ENCODE data around the gene CHAF1A. TPM values are rescaled to one million over a fixed set of nuclear protein-coding genes. Genes with fewer than 3 reads are reported as not detected.
A peak's percentile ranks its signal among the peaks of the same experiment; 100 is the strongest.

Gene CHAF1A
- total RNA-seq, 2 donors from 2014 or later, result 67.9 to 96.7 TPM

DNA sequence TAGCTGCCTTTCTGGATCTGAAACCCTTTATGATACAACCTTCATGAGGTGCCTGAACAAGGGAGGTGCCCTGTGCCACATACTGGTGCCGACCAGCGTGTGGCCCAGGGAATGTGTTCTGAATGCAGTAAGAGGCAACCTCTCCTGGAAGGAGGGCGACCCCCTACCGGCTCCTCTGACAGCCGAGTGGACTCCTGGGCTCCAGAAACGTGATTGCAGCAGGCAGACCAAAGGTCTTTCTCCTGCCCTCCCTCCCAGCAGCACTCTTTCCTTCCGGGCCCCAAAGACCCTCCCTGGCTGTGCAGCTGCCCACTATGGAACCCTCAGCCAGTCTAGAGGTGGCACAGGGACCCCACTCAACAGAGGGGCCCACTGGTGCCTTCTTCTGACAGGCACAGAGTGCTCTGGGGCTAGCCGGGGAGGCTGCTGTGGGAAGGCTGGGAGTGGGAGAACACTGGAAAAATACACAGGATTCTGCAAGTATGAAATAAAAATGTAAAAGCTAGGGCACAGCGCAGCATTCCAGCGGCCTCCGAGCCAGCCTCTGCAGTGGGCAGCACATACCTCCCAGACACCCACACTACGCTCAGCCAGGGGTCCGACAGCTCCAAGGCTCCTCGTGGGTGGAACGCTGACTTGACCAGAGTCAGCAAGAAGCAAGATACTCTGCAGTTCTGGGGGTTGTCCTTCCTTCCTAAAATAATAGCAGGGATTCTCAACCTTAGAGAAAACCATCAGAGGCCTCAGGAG lies 17.0 kb upstream of the CHAF1A start:
- no peaks in the 10 kb centered on the region for H3K9me3 Mint-ChIP-seq
- no peaks in the 10 kb centered on the region for H3K27me3 Mint-ChIP-seq
- no peak for ATAC-seq (replicated peaks)
- peaks cover 19% of the 10 kb centered on the region for H3K4me1 Mint-ChIP-seq
- H3K4me3 Mint-ChIP-seq, result no peak overlapping the region
- no peak overlapping the region for H3K27ac Mint-ChIP-seq
- H3K36me3 Mint-ChIP-seq (ENCODE audit: low read depth), result peaks cover 49% of the 10 kb centered on the region

DNA sequence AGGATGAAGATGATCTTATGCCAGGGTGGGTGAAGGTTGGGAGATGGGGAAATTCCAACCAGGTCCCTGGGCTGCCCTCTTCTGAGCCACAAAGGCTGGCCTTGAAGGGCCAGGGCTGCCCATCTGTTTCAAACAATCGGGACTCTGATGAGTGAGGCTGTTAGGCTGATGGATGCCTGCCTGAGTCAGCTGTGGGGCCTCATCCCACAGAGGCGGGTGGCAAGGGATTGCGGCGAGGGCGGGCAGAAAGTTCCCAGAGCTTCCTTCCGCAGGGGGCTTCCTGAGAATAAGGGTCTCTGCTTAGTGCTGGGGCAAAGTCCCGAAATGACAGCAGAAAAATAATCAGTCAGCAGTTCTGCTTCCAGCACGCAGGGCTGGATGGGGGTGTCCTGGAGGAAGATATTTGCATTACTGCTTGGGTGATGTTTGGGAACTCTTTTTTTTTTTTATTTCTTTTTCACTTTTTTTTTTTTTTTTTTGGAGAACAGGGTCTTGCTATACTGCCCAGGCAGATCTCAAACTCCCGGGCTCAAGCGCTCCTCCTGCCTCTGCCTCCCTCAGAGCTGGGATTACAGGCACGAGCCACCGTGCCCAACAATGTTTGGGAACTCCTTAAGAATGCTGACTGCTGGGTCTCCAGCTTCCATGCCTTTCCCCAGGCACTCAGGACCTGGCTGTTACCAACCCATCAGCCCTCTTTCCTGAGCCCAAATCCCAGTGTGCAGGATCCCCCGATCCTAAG lies 16.2 kb upstream of the CHAF1A start:
- H3K36me3 Mint-ChIP-seq (ENCODE audit: low read depth), result peaks cover 51% of the 10 kb centered on the region

DNA sequence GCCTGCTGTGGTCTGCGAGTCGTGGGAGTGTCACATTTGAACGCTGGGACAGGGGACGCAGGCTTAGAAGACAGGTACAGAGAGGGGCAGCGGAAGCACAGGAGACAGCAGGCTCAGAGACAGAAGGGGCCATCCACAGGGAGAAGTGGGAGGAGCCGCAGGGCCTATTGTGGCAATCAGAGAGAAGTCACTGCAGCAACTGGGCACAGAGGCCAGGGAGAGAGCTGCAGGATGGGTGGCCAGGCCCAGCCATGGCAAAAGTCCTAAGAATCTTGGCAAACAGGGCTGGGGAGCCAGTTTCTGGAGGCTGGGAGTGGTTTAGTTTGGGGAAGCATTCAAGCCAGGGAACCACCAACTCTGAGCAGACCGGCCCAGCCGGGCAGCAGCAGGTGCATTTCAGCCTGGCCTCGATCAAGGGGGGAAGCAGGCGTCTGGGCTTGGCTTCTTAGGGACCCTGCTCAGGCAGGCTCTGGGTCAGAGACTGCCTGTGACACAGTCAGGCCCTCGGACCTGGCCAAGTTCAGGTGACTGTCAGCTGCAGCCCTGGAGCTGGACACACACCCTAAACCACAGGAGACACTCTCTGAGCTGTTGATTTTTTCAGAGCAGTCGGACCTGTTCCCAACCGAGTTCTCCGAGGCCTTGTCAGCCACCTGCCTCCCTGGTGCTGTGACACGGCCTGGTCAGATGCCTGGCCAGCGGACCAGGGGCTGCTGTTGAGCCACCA lies 13.9 kb upstream of the CHAF1A start:
- no peak overlapping the region for H3K4me3 Mint-ChIP-seq
- peaks cover 58% of the 10 kb centered on the region for H3K36me3 Mint-ChIP-seq (ENCODE audit: low read depth)
- H3K4me1 Mint-ChIP-seq, result peaks cover 10% of the 10 kb centered on the region
- no peak for ATAC-seq (replicated peaks)
- H3K27me3 Mint-ChIP-seq, result no peaks in the 10 kb centered on the region
- H3K9me3 Mint-ChIP-seq, result no peaks in the 10 kb centered on the region
- H3K27ac Mint-ChIP-seq, result peak overlapping the region; percentile 80

More for the DNA sequence above, 16.2 kb upstream of the CHAF1A start:
- Mint-ChIP-seq H3K9me3 (no peaks in the 10 kb centered on the region), H3K4me1 (peaks cover 16% of the 10 kb centered on the region), H3K4me3 (no peak overlapping the region), H3K27me3 (no peaks in the 10 kb centered on the region), H3K27ac (no peak overlapping the region)
- no peak for ATAC-seq (replicated peaks)

DNA sequence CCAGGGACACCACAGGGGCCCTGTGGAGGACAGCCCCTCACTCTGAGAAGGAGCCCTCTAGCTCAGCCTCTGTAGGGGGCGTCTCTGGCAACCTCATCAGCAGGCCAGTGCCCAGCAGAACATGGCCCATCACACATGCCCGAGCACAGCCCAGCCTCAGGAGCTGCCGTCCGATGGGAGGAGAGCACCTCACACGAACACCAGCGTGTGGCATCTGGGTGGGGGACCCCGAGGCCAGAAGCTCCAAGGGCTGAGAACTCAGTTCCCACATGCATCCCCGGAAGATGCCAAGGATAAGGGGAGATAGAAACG lies 13.4 kb upstream of the CHAF1A start:
- no peaks in the 10 kb centered on the region for H3K9me3 Mint-ChIP-seq
- peaks cover 56% of the 10 kb centered on the region for H3K36me3 Mint-ChIP-seq (ENCODE audit: low read depth)
- peak overlapping the region; percentile 80 for H3K27ac Mint-ChIP-seq
- H3K4me1 Mint-ChIP-seq, result peaks cover 12% of the 10 kb centered on the region
- H3K27me3 Mint-ChIP-seq, result no peaks in the 10 kb centered on the region
- ATAC-seq (replicated peaks), result no peak
- no peak overlapping the region for H3K4me3 Mint-ChIP-seq

DNA sequence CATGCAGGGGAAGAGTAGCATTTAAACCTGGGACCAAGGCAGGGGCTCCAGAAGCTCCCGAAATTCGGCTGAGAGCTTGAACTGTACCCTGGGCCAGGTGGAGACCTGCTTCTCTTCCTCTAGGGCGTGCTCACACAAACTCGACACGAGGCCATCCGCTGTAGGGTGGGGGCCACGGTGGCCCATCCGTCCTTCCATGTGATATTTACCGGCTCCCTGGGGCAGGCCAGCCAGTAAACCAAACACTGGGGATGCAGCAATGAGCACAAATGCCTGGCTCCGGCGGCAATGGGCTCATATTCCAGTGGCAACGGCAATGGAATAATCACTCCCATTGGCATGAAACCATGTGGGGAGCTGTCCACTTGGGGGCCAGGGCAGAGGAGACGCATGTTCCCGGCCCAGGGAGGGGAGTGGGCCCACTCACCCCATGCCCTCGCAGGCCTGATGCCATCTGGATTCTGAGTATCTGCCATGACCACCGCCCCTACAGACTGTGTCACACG lies 12.9 kb upstream of the CHAF1A start:
- H3K27ac Mint-ChIP-seq, result peak overlapping the region; percentile 80
- H3K4me1 Mint-ChIP-seq, result peaks cover 18% of the 10 kb centered on the region
- peaks cover 61% of the 10 kb centered on the region for H3K36me3 Mint-ChIP-seq (ENCODE audit: low read depth)
- no peaks in the 10 kb centered on the region for H3K9me3 Mint-ChIP-seq
- H3K4me3 Mint-ChIP-seq, result no peak overlapping the region
- H3K27me3 Mint-ChIP-seq, result no peaks in the 10 kb centered on the region
- no peak for ATAC-seq (replicated peaks)

DNA sequence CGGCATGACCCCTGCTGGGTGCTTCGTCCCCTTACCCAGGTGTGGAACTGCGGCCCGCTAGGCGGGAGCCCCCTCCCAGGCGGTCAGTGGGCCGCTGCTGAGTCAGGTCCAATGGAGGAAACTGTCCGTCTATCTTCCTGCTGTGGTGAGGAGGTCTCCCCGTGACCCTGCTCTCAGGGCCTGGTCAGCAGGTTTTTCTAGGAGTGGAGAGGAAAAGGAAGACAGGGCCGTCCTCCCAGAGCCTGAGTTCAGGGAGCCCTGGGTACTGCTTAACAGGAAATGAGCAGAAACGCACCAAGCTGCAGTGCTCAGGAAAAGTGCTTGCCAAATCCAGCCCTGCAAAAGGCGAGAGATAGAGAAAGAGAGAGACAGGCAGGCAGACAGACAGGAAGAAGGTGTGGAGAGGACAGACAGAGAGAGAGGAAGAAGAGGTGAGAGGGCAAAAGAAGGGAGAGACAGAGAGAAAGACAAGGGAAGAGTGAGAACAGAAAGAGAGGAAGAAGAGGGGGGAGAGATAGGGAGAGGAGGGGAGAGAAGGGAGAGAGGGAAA lies 12.3 kb upstream of the CHAF1A start:
- H3K4me3 Mint-ChIP-seq, result peak overlapping the region; percentile 15
- peaks cover 23% of the 10 kb centered on the region for H3K4me1 Mint-ChIP-seq

DNA sequence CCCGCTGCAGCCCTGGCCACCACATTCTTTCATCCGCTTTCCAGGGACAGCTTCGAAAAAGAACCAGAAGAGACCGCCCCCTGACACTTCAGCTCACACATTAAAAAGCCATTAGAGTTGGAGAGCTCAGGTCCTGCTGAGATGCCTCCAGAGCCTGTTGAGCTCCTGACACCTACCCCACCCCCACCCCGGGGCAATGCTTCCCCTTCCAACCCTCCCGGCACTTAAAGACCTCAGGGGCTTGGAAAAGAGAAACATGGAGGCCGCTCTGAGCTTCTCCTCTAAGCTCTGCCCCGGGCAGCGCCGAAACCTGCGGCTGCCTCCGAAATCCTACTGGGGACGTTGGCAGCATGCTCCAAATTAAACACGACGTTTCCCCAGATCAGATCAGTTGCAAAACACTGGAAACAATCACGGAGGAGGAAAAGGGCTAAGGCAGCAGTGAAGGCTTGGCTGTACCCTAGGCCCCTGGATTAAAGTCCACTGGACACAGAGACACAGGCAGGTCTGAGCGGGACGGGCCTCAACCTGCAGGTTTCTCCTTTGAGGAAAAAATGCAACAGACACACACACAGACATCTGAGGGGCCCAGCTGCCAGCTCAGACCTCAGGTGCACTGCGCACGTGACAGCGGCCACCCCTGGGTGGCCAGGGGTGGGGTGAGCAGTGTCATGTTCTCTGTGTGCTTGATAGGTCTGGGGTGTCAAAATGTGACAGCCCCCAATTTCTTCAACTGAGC lies 11.7 kb upstream of the CHAF1A start:
- Mint-ChIP-seq H3K27ac (peak overlapping the region; percentile 80), H3K27me3 (no peaks in the 10 kb centered on the region), H3K36me3 (ENCODE audit: low read depth) (peaks cover 64% of the 10 kb centered on the region), H3K4me3 (peak overlapping the region; percentile 15), H3K4me1 (peaks cover 23% of the 10 kb centered on the region), H3K9me3 (no peaks in the 10 kb centered on the region)
- ATAC-seq (replicated peaks), result no peak

More for the DNA sequence above, 12.3 kb upstream of the CHAF1A start:
- Mint-ChIP-seq H3K27ac (peak overlapping the region; percentile 80), H3K9me3 (no peaks in the 10 kb centered on the region), H3K27me3 (no peaks in the 10 kb centered on the region), H3K36me3 (ENCODE audit: low read depth) (peaks cover 64% of the 10 kb centered on the region)
- ATAC-seq (replicated peaks), result no peak

DNA sequence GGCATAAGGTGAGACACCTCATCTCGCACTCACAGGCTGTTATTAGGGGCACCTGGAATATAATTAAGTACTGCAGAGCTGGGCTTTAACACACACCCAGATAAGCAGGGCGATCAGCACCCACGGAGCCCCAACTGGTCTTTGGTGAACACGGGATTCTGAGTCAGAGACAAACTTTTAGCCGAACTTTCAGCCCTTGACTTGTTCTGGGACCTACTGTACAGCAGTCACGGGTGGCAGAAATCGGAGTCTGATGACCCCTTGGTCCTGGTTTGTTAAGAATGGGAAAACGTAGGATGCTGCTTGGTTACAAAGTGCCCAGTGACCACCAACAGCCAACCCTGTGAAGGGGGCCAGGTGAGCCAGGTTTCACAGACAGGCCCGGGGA lies 11.1 kb upstream of the CHAF1A start:
- ATAC-seq (replicated peaks), result no peak
- H3K4me1 Mint-ChIP-seq, result peaks cover 23% of the 10 kb centered on the region
- no peaks in the 10 kb centered on the region for H3K27me3 Mint-ChIP-seq
- peak overlapping the region; percentile 80 for H3K27ac Mint-ChIP-seq
- no peak overlapping the region for H3K4me3 Mint-ChIP-seq
- H3K36me3 Mint-ChIP-seq (ENCODE audit: low read depth), result peaks cover 65% of the 10 kb centered on the region
- H3K9me3 Mint-ChIP-seq, result no peaks in the 10 kb centered on the region

DNA sequence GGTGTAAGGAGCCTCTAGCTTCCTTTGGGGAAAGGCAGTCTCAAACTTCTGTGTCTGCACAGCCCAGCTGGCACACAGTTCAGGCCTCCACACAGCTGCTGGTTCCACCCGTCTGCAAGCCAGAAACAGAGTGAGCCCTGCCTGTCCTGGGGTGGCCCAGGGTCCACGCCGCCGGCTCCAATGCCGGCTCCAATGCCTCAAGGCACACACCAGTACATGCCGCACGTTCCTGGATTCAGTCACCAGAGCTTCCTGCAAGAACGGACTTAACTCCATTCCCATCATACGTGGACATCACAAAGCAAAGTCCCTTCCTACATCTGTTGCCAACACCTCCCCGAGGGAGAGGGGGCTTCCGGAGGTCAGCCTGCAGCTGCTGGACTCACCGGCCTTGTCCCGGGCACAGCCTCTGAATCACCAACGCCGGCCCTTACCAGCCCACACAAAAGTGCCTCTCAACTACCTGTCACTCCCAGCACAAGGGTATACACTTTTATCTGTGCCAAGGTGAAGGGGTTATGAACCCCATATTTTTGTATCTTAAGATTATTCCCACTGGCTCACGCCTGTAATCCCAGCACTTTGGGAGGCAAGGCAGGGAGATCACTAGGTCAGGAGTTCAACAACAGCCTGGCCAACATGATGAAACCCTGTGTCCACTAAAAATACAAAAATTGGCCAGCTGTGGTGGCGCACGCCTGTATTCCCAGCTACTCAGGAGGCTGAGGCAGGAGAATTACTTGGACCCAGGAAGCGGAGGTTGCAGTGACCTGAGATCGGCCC lies 10.5 kb upstream of the CHAF1A start:
- H3K36me3 Mint-ChIP-seq (ENCODE audit: low read depth), result peaks cover 71% of the 10 kb centered on the region
- no peak for ATAC-seq (replicated peaks)

DNA sequence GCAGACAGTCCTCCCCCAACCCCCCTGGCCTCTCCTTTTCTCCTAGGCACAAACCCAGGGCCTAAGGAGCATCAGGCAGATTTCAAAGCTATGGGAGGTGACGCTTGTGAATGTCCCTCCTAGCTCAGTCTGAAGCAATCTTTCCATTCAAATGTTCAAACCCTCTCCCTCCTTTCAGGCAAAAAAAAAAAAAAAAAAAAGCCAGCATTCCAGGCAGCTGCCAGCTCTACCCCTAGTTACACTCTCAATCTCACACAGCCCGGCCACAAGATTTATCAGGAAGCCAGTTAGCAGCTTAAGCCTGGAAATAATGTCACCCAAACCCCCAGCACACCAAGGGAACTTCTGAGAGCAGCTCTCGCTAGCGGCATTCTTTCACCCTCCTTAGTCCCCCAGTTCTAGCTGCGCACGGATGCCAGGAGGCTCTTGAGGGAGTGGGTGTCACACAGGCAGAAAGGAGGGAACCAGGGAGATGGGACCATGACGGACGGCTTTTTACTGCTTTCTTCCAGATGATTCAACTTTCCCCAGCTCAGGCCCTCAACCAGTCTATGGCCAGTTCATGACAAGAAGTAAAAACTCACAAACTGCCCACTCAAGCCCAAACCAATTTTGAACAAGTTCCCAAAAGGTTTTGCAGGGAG lies 8.4 kb upstream of the CHAF1A start:
- Mint-ChIP-seq H3K36me3 (ENCODE audit: low read depth) (peaks cover 74% of the 10 kb centered on the region), H3K9me3 (no peaks in the 10 kb centered on the region), H3K4me3 (peak overlapping the region; percentile 12), H3K27me3 (no peaks in the 10 kb centered on the region), H3K27ac (peak overlapping the region; percentile 83), H3K4me1 (peaks cover 30% of the 10 kb centered on the region)
- ATAC-seq (replicated peaks), result no peak

More for the DNA sequence above, 10.5 kb upstream of the CHAF1A start:
- H3K27ac Mint-ChIP-seq, result no peak overlapping the region
- H3K27me3 Mint-ChIP-seq, result no peaks in the 10 kb centered on the region
- H3K4me3 Mint-ChIP-seq, result no peak overlapping the region
- no peaks in the 10 kb centered on the region for H3K9me3 Mint-ChIP-seq
- peaks cover 28% of the 10 kb centered on the region for H3K4me1 Mint-ChIP-seq

DNA sequence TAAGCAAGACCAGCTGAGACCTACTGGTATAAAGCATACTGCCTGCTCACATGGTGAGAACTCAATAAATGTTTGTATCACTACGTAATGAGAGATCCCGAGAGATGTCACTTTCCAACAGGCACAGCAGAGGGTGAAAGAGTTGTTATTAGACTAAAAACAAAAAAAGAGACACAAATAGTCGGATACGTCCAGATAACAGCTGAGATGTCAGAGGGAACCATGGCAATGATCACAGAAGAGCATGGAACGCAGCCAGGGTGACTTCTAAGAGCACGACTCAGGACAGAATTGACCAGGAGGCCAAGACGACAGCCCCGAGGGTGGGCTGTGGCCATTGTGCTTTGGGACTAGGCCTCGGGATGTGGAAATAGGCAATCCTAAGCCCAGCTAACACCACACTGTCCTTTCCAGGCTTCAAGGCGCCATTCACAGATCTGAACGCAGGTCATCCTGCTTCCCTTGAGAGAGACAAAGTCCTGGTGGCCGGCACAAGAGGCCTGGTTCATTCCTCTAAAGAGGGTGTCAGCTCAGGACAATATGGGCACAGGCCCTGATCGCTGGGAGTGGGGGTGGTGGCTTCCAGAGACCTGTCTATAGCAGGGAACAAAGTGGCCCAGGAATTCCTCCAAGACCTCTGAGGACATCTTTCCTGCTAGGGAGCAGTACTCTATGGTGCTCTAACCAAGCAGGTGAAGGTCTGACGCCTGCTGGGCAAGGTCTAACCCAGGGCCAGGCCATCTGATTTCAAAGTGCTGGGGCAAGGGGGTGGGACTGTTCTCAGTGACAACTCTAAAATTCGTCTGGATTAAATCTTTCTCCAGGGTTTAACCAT lies 5.3 kb upstream of the CHAF1A start:
- Mint-ChIP-seq H3K36me3 (ENCODE audit: low read depth) (peaks cover 65% of the 10 kb centered on the region), H3K4me1 (peaks cover 31% of the 10 kb centered on the region), H3K9me3 (no peaks in the 10 kb centered on the region), H3K4me3 (peak overlapping the region; percentile 59), H3K27ac (peak overlapping the region; percentile 65), H3K27me3 (no peaks in the 10 kb centered on the region)
- ATAC-seq (replicated peaks), result no peak

DNA sequence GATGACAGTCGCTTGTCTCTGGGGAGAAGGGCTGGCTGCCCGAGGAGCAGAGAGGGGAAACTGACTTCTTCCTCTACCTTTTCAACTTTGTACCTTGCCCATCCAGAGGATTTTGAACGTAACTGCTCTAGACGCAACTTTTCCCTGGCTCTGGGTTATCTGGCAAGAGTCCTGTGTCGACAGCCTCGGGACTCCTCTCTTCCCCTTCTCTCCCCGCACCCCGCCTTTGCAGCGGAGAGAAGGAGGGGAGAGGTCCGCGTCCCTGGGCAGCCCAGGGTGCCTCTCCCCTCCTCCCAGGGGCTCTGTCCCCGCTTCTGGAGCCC lies 2.7 kb upstream of the CHAF1A start:
- Mint-ChIP-seq H3K4me1 (peaks cover 21% of the 10 kb centered on the region), H3K36me3 (ENCODE audit: low read depth) (peaks cover 65% of the 10 kb centered on the region), H3K27me3 (no peaks in the 10 kb centered on the region), H3K9me3 (no peaks in the 10 kb centered on the region), H3K4me3 (peak overlapping the region; percentile 95), H3K27ac (peak overlapping the region; percentile 91)
- ATAC-seq (replicated peaks), result peak; percentile 5
